SK-N-SH (cell line): ENCODE results near the gene GCA. TPM values are rescaled to one million over a fixed set of nuclear protein-coding genes. Genes with fewer than 3 reads are reported as not detected.

Source experiments
- EP300 ChIP-seq, 2 experiments: IDR thresholded peaks; 2 replicates each; pipeline versions ENCODE4 v1.4.0 to v1.6.1; 2012; ENCODE audit warnings: borderline replicate concordance in 1 of 2, low read depth in 1 of 2, low read length in 1 of 2
- PBX3 ChIP-seq: IDR thresholded peaks from 2 replicates; pipeline ENCODE4; 2012
- RXRA ChIP-seq: IDR thresholded peaks from 2 replicates; pipeline ENCODE4 v1.4.0; 2012; ENCODE audit warnings: low read depth, mild to moderate bottlenecking, borderline replicate concordance
- polyA plus RNA-seq, 3 experiments: library from polyadenylated mRNA; depleted of rRNA; stranded (reverse); fragments of >200 nt; gene quantifications; 2 replicates each; pipeline ENCODE4 v1.2.3, GENCODE V29; 2012

Gene GCA
- polyA plus RNA-seq, 1 of the 3 experiments (the other 2 are of a cell fraction) = 12.2 TPM

- TF ChIP-seq RXRA (no peak), PBX3 (no peak), EP300 (IDR thresholded peaks at IDR 0.05; ENCODE audit: borderline replicate concordance in 1 of 2, low read depth in 1 of 2, low read length in 1 of 2) (no peak)
- TF ChIP-seq, all 33 proteins: peak for 0
Observed at GRCh38 chr2:162403884-162404283, 60.0 kb downstream of the GCA start (continued).

Other genes with a start within 250 kb of the GCA start
- not detected in 2 replicates for gene GCG, start 191.9 kb upstream of the GCA start, polyA plus RNA-seq (2012; rRNA removed)
- 36.9 and 57.8 TPM in 2 replicates for gene FAP, start 100.7 kb upstream of the GCA start, polyA plus RNA-seq (2012; rRNA removed)
- gene IFIH1, start 25.4 kb upstream of the GCA start, polyA plus RNA-seq (2012; rRNA removed) = 0.84 and 1.0 TPM in 2 replicates